Measurements from ENCODE around the gene RGL2.

- TF ChIP-seq CTCF (conservative IDR thresholded peaks at IDR 0.05 in 1 of 2, IDR thresholded peaks at IDR 0.05 in 1 of 2; ENCODE audit: extremely low read depth in 1 of 2, insufficient read depth in 1 of 2, low read depth in 1 of 2, low read length in 2 of 2): no peak
- TF ChIP-seq EZH2 (IDR thresholded peaks at IDR 0.05; ENCODE audit: borderline replicate concordance, low read length): no peak
Observed at GRCh38 chr6:33292996-33293682, 5.6 kb downstream of the RGL2 start.

Data from mammary epithelial cell (primary cell).